Thoracic aorta (tissue), 2 donors: Measurements from ENCODE around the gene RGPD4. TPM values are rescaled to one million over a fixed set of nuclear protein-coding genes. Genes with fewer than 3 reads are reported as not detected.

ENCODE experiments used
- ATAC-seq: fragments of 150-250 bp; one replicate; pipeline ENCODE4 v1.8.0; 2017; ENCODE audit warnings: low read depth; ENCODE audit not compliant: insufficient number of reproducible peaks, low FRiP score
- DNase-seq: peaks from one replicate; pipeline ENCODE4 v3.0.0-alpha.2; 2020; ENCODE audit warnings: low spot score
- H3K27ac ChIP-seq, 2 donors: fragments of 200-600 bp; sonication (generic); 1 replicate in 1 of 2; 2 replicates in 1 of 2; pipeline ENCODE4 v1.5.1; 2016; ENCODE audit warnings: mild to moderate bottlenecking in 2 of 2, moderate library complexity in 2 of 2
- H3K27me3 ChIP-seq: fragments of 200-600 bp; sonication (generic); replicated peaks from 2 replicates; pipeline ENCODE4 v1.6.0; 2016; ENCODE audit warnings: mild to moderate bottlenecking; ENCODE audit not compliant: insufficient read depth
- H3K36me3 ChIP-seq: fragments of 200-600 bp; sonication (generic); one replicate; pipeline ENCODE4 v1.5.1; 2016
- H3K4me1 ChIP-seq, 2 donors: fragments of 200-600 bp; sonication (generic); 1 replicate in 1 of 2; 2 replicates in 1 of 2; pipeline versions ENCODE4 v1.5.1 to v1.6.0; 2016; ENCODE audit warnings: low read depth in 2 of 2, mild to moderate bottlenecking in 1 of 2; ENCODE audit not compliant: control insufficient read depth in 1 of 2
- H3K4me3 ChIP-seq: fragments of 200-600 bp; sonication (generic); 2 replicates; pipeline ENCODE4 v1.5.1; 2016; ENCODE audit warnings: mild to moderate bottlenecking
- H3K9me3 ChIP-seq: fragments of 200-600 bp; sonication (generic); 2 replicates; pipeline ENCODE4 v1.5.1; 2016
- total RNA-seq, 2 donors: library from RNA; depleted of rRNA; stranded (reverse); fragments of >200 nt; gene quantifications; one replicate each; pipeline versions ENCODE4 v1.1.0 to v1.2.3, GENCODE V29; 2016
- TF ChIP-seq, protein P1 (sequence below): fragments of 200-600 bp; sonication (generic); IDR thresholded peaks from one replicate; pipeline ENCODE4 v1.5.1; 2019; ENCODE audit warnings: antibody characterized with exemption

The RGPD4 gene
- total RNA-seq, 2 donors from 2014 or later, result not detected

DNA sequence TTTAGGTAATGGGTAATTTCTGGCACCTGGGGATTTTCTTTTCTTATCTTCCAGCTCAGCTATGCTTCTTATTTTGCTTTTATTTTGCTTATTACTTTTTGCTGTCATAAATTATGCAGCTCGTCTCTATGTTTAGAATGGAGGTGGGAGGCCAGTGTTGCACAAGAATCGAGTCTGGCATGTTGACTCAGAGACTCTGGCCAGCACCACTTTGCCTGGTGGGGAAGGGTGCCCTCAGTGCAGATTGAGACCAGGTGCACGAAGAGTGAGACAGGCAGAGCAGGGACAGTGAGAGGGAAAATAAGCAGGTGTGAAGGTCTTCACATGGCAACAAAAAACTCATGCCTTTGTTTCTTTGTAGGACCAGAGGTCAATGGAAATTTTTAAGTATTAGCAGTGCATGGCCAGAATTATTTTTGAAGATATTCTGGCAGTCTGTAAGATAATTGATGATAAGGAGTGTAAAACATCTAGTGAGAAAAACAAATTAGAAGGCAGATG lies 100.4 kb downstream of the RGPD4 start:
- H3K9me3 ChIP-seq, result no peaks in the 10 kb centered on the region
- no peaks in the 10 kb centered on the region for H3K36me3 ChIP-seq
- H3K4me3 ChIP-seq, result no peak overlapping the region
- H3K4me1 ChIP-seq, result peaks cover 0 to 18% of the 10 kb centered on the region in 2 donors
- TF ChIP-seq, protein P1, sequence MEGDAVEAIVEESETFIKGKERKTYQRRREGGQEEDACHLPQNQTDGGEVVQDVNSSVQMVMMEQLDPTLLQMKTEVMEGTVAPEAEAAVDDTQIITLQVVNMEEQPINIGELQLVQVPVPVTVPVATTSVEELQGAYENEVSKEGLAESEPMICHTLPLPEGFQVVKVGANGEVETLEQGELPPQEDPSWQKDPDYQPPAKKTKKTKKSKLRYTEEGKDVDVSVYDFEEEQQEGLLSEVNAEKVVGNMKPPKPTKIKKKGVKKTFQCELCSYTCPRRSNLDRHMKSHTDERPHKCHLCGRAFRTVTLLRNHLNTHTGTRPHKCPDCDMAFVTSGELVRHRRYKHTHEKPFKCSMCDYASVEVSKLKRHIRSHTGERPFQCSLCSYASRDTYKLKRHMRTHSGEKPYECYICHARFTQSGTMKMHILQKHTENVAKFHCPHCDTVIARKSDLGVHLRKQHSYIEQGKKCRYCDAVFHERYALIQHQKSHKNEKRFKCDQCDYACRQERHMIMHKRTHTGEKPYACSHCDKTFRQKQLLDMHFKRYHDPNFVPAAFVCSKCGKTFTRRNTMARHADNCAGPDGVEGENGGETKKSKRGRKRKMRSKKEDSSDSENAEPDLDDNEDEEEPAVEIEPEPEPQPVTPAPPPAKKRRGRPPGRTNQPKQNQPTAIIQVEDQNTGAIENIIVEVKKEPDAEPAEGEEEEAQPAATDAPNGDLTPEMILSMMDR, result no peak
- peak overlapping the region in 1 of 2 donors; percentile 14 for H3K27ac ChIP-seq
- no peak for DNase-seq
- no peaks in the 10 kb centered on the region for H3K27me3 ChIP-seq
- no peak for ATAC-seq

DNA sequence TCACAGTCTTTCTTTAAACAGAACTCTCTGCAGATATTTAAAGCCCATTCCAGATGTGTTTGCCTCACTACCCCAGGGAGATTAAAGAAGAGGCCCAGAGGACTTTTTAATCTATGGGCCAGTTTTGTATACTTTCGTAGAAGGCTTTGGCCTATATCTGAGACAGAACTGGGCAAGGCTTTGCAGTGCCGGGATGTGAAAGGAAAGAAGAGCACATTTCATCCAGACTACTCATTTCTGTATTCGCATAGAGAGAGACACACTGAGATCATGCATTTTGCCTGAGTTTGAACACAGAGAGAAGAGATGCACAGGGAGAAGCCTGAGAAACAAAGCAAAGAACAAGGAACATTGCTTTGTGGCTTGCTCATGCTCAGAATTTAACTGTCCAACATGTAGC lies 104.7 kb downstream of the RGPD4 start:
- H3K27me3 ChIP-seq, result no peaks in the 10 kb centered on the region
- H3K4me3 ChIP-seq, result no peak overlapping the region
- H3K9me3 ChIP-seq, result no peaks in the 10 kb centered on the region
- DNase-seq, result no peak
- peaks cover 0 to 24% of the 10 kb centered on the region in 2 donors for H3K4me1 ChIP-seq
- TF ChIP-seq, protein P1, result no peak
- no peak overlapping the region for H3K27ac ChIP-seq
- ATAC-seq, result no peak
- no peaks in the 10 kb centered on the region for H3K36me3 ChIP-seq

DNA sequence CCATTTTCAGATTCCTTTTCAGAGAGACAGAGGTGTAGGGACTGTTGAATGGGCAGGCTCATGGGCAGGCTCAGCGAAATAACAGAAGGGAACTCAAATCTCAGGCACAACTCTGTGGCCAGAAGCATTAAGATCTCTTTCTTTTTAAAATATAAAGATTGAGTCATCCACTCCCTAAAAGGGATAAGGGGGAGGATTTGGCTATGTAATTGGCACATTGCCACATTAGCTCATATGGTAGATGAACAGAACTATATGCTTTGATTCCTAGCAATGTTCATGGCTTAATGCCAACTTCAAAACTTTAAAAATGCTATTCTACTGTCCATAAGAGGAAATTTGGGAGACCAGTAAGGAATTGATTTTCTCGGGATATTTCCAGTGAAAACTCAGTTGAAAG lies 105.8 kb downstream of the RGPD4 start:
- Histone ChIP-seq H3K4me3 (no peak overlapping the region), H3K27ac (no peak overlapping the region), H3K27me3 (no peaks in the 10 kb centered on the region), H3K9me3 (no peaks in the 10 kb centered on the region), H3K36me3 (no peaks in the 10 kb centered on the region), H3K4me1 (peaks cover 0 to 13% of the 10 kb centered on the region in 2 donors)
- TF ChIP-seq, protein P1, result no peak
- DNase-seq, result no peak
- no peak for ATAC-seq

DNA sequence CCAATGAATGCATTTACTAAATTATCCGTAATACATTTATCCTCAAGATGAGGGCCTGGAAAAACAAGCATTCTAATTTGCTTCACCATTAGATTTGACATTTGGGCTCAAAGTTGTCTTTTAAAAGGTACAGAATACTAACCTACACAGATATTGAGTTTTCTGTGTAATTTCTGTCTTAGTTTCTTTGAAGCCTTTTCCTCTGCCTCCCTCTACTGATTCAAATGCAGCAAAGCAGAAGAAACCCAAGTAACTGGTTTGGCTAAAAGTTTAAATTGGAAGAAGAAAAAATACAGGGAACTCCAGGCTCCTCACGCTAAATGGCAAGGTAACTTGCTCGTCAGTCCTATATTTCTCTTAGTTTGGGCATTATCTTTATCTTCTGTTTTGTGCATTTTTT lies 106.3 kb downstream of the RGPD4 start:
- ATAC-seq (no peak), DNase-seq (no peak)
- no peaks in the 10 kb centered on the region for H3K36me3 ChIP-seq
- H3K4me3 ChIP-seq, result no peak overlapping the region
- TF ChIP-seq, protein P1, result peak; percentile 42
- H3K27ac ChIP-seq, result no peak overlapping the region
- peaks cover 0 to 13% of the 10 kb centered on the region in 2 donors for H3K4me1 ChIP-seq
- no peaks in the 10 kb centered on the region for H3K9me3 ChIP-seq
- no peaks in the 10 kb centered on the region for H3K27me3 ChIP-seq

DNA sequence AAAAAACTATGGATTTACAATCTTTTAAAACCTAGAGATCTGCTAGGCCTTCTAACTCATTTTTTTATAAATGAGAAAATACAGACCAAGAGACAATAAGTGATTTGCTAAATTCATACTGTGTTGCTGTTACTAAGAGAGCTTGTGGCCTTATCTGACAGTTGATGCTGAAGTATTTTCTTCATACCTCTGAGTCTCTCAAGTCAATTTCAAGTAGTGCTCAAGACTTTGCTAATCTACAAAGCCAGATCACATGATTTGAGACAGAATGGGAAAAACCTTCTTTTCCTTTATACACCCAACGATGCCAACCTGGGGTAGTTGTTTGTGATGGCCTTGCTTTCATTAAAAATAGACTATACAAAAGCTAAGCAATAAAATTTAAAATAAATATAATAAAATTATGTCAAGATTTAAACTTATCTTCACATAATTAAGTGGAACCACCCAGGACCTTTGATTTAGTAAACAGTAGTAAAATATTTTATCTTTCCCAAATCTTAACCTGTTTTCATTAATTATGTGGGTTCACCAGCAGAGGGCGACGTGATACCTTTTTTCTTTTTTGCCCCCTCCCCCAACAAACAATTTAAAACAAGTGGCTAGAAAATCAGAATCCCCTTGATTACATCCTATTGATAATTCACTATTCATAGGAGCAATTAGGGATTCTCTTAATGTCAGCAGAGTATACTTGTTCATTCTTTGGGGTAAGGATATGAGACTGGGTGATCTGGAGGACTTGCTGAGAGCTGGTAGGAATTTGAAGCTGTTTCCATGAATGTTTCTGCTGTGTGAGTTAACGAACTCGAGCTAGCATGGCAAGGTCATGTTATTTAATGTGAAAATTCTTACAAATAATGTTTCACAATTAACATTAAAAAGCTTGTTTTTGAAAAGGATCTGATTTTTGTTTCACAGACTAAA lies 110.0 kb downstream of the RGPD4 start:
- no peak overlapping the region for H3K27ac ChIP-seq
- no peaks in the 10 kb centered on the region for H3K9me3 ChIP-seq
- H3K27me3 ChIP-seq, result no peaks in the 10 kb centered on the region
- TF ChIP-seq, protein P1, result peak; percentile 34
- ATAC-seq, result no peak
- peaks cover 0 to 13% of the 10 kb centered on the region in 2 donors for H3K4me1 ChIP-seq
- no peak for DNase-seq
- H3K4me3 ChIP-seq, result no peak overlapping the region
- no peaks in the 10 kb centered on the region for H3K36me3 ChIP-seq
